NB4 (cell line): Measurements from ENCODE around the gene NUDT15.

Experiments used
- POLR2A ChIP-seq: IDR thresholded peaks from 2 replicates; pipeline ENCODE4 v1.6.1; 2011; ENCODE audit warnings: mild to moderate bottlenecking; ENCODE audit not compliant: insufficient read length; ENCODE audit errors: extremely low read depth
- TF ChIP-seq, protein P1 (sequence below): IDR thresholded peaks from one replicate; pipeline ENCODE4 v1.5.1; 2012; ENCODE audit warnings: low read depth, low read length

DNA sequence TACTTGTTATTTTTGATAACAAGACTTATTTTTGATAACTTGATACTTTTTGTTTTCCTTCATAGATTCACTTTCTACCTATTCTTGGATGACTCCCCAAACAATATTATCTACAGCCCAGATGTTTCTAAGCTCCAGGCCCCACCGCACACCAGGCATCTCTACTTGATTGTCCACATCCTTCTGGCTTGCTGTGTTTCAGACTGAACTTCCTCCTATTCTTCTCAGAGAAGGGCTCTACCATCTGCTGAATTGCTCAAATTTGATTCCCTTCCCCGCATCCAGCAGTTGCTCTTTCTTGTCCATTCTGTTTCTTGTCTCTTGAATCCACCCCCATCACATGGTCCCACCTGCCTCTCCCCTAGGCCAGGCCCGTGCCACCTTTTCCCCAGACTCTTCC, 13.0 kb downstream of the NUDT15 start:
- TF ChIP-seq, protein P1, sequence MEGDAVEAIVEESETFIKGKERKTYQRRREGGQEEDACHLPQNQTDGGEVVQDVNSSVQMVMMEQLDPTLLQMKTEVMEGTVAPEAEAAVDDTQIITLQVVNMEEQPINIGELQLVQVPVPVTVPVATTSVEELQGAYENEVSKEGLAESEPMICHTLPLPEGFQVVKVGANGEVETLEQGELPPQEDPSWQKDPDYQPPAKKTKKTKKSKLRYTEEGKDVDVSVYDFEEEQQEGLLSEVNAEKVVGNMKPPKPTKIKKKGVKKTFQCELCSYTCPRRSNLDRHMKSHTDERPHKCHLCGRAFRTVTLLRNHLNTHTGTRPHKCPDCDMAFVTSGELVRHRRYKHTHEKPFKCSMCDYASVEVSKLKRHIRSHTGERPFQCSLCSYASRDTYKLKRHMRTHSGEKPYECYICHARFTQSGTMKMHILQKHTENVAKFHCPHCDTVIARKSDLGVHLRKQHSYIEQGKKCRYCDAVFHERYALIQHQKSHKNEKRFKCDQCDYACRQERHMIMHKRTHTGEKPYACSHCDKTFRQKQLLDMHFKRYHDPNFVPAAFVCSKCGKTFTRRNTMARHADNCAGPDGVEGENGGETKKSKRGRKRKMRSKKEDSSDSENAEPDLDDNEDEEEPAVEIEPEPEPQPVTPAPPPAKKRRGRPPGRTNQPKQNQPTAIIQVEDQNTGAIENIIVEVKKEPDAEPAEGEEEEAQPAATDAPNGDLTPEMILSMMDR: no peak
- no peak for TF ChIP-seq POLR2A
